B cell (primary cell): Measurements from ENCODE around the gene TPK1.

ENCODE experiments used
- CTCF ChIP-seq: fragments of 200-600 bp; IDR thresholded peaks from one replicate; pipeline ENCODE4 v1.8.0; 2022; ENCODE audit warnings: antibody characterized with exemption, mild to moderate bottlenecking
- EZH2 ChIP-seq: IDR thresholded peaks from 2 replicates; pipeline ENCODE4 v1.6.1; 2012; ENCODE audit warnings: borderline replicate concordance, low read depth, mild to moderate bottlenecking, moderate library complexity, low read length; ENCODE audit not compliant: insufficient read depth, poor library complexity, severe bottlenecking

GRCh38 chr7:144497282-144497681 lies 338.6 kb downstream of the TPK1 start:
- TF ChIP-seq CTCF (no peak), EZH2 (no peak)
